ENCODE data around the gene AATF.

- TF ChIP-seq E2F4 (CRISPR knock-in tag; IDR thresholded peaks at IDR 0.05; ENCODE audit: borderline replicate concordance, low read depth) (no peak), HMGXB4 (CRISPR knock-in tag; IDR thresholded peaks at IDR 0.05) (no peak), EMX1 (CRISPR knock-in tag; IDR thresholded peaks at IDR 0.05) (no peak), FOXP1 (CRISPR knock-in tag; IDR thresholded peaks at IDR 0.05; ENCODE audit: borderline replicate concordance) (no peak), ZNF532 (CRISPR knock-in tag; IDR thresholded peaks at IDR 0.05; ENCODE audit: borderline replicate concordance) (no peak), USF2 (CRISPR knock-in tag; IDR thresholded peaks at IDR 0.05) (no peak), NFYB (CRISPR knock-in tag; conservative IDR thresholded peaks at IDR 0.05; ENCODE audit: low read depth) (no peak), TCF7 (CRISPR knock-in tag; IDR thresholded peaks at IDR 0.05; ENCODE audit: low read depth) (no peak), STAT6 (CRISPR knock-in tag; conservative IDR thresholded peaks at IDR 0.05; ENCODE audit: low read depth) (no peak), SP1 (CRISPR knock-in tag; conservative IDR thresholded peaks at IDR 0.05) (no peak), ATF3 (CRISPR knock-in tag; conservative IDR thresholded peaks at IDR 0.05) (no peak)
- TF ChIP-seq, protein P1, sequence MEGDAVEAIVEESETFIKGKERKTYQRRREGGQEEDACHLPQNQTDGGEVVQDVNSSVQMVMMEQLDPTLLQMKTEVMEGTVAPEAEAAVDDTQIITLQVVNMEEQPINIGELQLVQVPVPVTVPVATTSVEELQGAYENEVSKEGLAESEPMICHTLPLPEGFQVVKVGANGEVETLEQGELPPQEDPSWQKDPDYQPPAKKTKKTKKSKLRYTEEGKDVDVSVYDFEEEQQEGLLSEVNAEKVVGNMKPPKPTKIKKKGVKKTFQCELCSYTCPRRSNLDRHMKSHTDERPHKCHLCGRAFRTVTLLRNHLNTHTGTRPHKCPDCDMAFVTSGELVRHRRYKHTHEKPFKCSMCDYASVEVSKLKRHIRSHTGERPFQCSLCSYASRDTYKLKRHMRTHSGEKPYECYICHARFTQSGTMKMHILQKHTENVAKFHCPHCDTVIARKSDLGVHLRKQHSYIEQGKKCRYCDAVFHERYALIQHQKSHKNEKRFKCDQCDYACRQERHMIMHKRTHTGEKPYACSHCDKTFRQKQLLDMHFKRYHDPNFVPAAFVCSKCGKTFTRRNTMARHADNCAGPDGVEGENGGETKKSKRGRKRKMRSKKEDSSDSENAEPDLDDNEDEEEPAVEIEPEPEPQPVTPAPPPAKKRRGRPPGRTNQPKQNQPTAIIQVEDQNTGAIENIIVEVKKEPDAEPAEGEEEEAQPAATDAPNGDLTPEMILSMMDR (IDR thresholded peaks at IDR 0.05): no peak
- TF ChIP-seq, protein P2, sequence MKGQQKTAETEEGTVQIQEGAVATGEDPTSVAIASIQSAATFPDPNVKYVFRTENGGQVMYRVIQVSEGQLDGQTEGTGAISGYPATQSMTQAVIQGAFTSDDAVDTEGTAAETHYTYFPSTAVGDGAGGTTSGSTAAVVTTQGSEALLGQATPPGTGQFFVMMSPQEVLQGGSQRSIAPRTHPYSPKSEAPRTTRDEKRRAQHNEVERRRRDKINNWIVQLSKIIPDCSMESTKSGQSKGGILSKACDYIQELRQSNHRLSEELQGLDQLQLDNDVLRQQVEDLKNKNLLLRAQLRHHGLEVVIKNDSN (CRISPR knock-in tag; IDR thresholded peaks at IDR 0.05): no peak
These were observed 152.6 kb downstream of the AATF start for GRCh38 chr17:37101306-37101705.

All from WTC11 (cell line).